ENCODE results near the gene PSMA8.
A peak's percentile ranks its signal among the peaks of the same experiment; 100 is the strongest.

The PSMA8 gene

DNA sequence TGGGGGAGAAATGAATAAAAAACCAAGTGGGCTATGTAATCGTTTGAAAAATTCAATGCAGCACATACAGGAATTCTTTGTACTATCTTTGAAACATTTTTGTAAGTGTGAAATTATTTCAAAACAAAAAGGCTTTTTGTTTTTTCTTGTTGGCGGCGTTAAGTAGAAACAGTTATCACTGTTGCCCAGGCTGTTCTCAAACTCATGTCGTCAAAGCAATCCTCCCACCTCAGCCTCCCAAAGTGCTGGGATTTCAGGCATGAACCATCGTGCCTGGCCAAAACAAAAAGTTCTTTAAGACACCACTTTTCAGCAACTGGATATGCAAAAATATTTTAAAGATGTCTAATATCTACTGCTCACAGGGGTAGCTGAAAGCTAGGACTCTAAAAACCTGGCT lies 48.6 kb upstream of the PSMA8 start:
- POLR2A ChIA-PET: no interaction called here
- H3K4me3 ChIP-seq (ENCODE audit: low read depth, low read length): no peak overlapping the region
- H3K36me3 ChIP-seq (ENCODE audit: control insufficient read depth in 2 of 2, insufficient read depth in 1 of 2, low read length in 2 of 2): peaks cover 17 to 60% of the 10 kb centered on the region in 2 experiments
- TF ChIP-seq HOXD13 (CRISPR knock-in tag; IDR thresholded peaks at IDR 0.05; ENCODE audit: borderline replicate concordance) (no peak), ZNF404 (tag by site-specific recombination; IDR thresholded peaks at IDR 0.05) (no peak), ZNF214 (tag by site-specific recombination; IDR thresholded peaks at IDR 0.05; ENCODE audit: borderline replicate concordance) (no peak)
- TF ChIP-seq, protein P1, sequence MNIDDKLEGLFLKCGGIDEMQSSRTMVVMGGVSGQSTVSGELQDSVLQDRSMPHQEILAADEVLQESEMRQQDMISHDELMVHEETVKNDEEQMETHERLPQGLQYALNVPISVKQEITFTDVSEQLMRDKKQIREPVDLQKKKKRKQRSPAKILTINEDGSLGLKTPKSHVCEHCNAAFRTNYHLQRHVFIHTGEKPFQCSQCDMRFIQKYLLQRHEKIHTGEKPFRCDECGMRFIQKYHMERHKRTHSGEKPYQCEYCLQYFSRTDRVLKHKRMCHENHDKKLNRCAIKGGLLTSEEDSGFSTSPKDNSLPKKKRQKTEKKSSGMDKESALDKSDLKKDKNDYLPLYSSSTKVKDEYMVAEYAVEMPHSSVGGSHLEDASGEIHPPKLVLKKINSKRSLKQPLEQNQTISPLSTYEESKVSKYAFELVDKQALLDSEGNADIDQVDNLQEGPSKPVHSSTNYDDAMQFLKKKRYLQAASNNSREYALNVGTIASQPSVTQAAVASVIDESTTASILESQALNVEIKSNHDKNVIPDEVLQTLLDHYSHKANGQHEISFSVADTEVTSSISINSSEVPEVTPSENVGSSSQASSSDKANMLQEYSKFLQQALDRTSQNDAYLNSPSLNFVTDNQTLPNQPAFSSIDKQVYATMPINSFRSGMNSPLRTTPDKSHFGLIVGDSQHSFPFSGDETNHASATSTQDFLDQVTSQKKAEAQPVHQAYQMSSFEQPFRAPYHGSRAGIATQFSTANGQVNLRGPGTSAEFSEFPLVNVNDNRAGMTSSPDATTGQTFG (tag by site-specific recombination; IDR thresholded peaks at IDR 0.05; ENCODE audit: borderline replicate concordance): no peak
- H3K27ac ChIP-seq (ENCODE audit: extremely low read depth, low read depth, low read length): no peak overlapping the region
- CTCF ChIA-PET: interaction anchor here (0.6 kb wide), 1 partner anchor 16 kb away, joined by 3 read pairs; no protein-coding TSS in a partner anchor
- H3K9me3 ChIP-seq (ENCODE audit: control insufficient read depth, insufficient read depth, low read depth, low read length): no peaks in the 10 kb centered on the region
- peaks cover 9% of the 10 kb centered on the region; the same call in 1 of the 2 replicates for H3K4me1 ChIP-seq (ENCODE audit: control insufficient read depth, insufficient read depth, low read length)

DNA sequence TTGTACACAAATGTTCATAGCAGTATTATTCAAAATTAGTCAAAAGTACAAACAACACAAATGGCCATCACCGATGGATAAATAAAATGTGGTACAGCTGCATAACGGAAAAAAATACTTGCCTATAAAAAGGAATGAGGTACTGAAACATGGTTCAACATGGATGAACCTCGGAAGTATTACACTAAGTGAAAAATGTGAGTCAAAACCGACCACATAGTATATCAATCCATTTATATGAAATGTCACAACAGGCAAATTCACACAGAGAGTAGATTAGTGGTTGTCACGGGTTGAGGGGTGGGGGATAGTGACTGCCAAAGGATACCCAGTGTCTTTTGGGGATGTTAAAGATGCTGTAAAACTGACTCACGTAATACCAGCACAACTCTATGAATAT lies 46.7 kb upstream of the PSMA8 start:
- Histone ChIP-seq H3K4me3 (ENCODE audit: low read depth, low read length) (no peak overlapping the region), H3K36me3 (ENCODE audit: control insufficient read depth in 2 of 2, insufficient read depth in 1 of 2, low read length in 2 of 2) (peaks cover 14 to 49% of the 10 kb centered on the region in 2 experiments), H3K4me1 (ENCODE audit: control insufficient read depth, insufficient read depth, low read length) (peaks cover 9% of the 10 kb centered on the region; the same call in 1 of the 2 replicates), H3K27ac (ENCODE audit: extremely low read depth, low read depth, low read length) (no peak overlapping the region), H3K9me3 (ENCODE audit: control insufficient read depth, insufficient read depth, low read depth, low read length) (no peaks in the 10 kb centered on the region)
- TF ChIP-seq ZNF514 (tag by site-specific recombination; IDR thresholded peaks at IDR 0.05) (no peak), ZNF776 (tag by site-specific recombination; IDR thresholded peaks at IDR 0.05; ENCODE audit: borderline replicate concordance) (no peak), ZNF654 (tag by site-specific recombination; IDR thresholded peaks at IDR 0.05; ENCODE audit: low read depth) (no peak), ZNF561 (tag by site-specific recombination; IDR thresholded peaks at IDR 0.05; ENCODE audit: borderline replicate concordance) (no peak), ZIC2 (tag by site-specific recombination; IDR thresholded peaks at IDR 0.05) (no peak), GFI1B (tag by site-specific recombination; IDR thresholded peaks at IDR 0.05) (no peak), ZNF354C (tag by site-specific recombination; IDR thresholded peaks at IDR 0.05; ENCODE audit: borderline replicate concordance, low read depth) (no peak), ZBTB21 (tag by site-specific recombination; IDR thresholded peaks at IDR 0.05) (no peak), ZNF473 (tag by site-specific recombination; IDR thresholded peaks at IDR 0.05) (no peak)
- ChIA-PET CTCF (interaction anchor here (0.6 kb wide), 1 partner anchor 49 kb away, joined by 4 read pairs; no protein-coding TSS in a partner anchor), POLR2A (no interaction called here)

DNA sequence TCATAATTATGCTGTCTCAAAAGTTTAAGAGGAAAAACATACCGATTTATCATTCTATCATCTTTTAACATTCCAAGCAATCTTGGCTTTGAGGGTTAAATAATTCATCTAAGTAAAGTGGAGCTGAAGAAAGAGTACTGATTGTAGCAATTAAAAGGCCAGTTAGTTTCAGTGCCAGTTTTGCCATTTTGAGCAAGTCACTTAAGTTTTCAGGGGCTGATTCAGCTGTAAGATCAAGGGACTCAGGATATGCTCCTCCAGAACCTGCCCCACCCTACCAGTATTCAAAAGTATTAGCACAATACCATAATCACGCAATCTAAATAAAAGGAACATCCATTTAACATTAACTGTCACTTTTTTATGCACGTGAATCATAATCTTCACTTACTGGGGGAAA lies 45.2 kb upstream of the PSMA8 start:
- peaks cover 13 to 36% of the 10 kb centered on the region in 2 experiments; a peak in 2 of 3 replicates for H3K36me3 ChIP-seq (ENCODE audit: control insufficient read depth in 2 of 2, insufficient read depth in 1 of 2, low read length in 2 of 2)
- H3K9me3 ChIP-seq (ENCODE audit: control insufficient read depth, insufficient read depth, low read depth, low read length): no peaks in the 10 kb centered on the region
- no peak for TF ChIP-seq ZNF558 (tag by site-specific recombination; IDR thresholded peaks at IDR 0.05)
- TF ChIP-seq ZNF830 (tag by site-specific recombination; IDR thresholded peaks at IDR 0.05; ENCODE audit: low read depth): no peak
- TF ChIP-seq ZNF37A (tag by site-specific recombination; IDR thresholded peaks at IDR 0.05): no peak
- no peak for TF ChIP-seq ZNF645 (tag by site-specific recombination; IDR thresholded peaks at IDR 0.05)
- no peak for TF ChIP-seq ZNF302 (tag by site-specific recombination; IDR thresholded peaks at IDR 0.05; ENCODE audit: low read depth)
- TF ChIP-seq ZNF112 (tag by site-specific recombination; IDR thresholded peaks at IDR 0.05): no peak
- TF ChIP-seq ZNF138 (tag by site-specific recombination; IDR thresholded peaks at IDR 0.05; ENCODE audit: borderline replicate concordance): no peak
- H3K4me3 ChIP-seq (ENCODE audit: low read depth, low read length): peak overlapping the region; percentile 4
- peaks cover 9% of the 10 kb centered on the region; the same call in 1 of the 2 replicates for H3K4me1 ChIP-seq (ENCODE audit: control insufficient read depth, insufficient read depth, low read length)
- POLR2A ChIA-PET: interaction anchor here (1.5 kb wide), 1 partner anchor 29 kb away, joined by 3 read pairs; no protein-coding TSS in a partner anchor
- no peak overlapping the region for H3K27ac ChIP-seq (ENCODE audit: extremely low read depth, low read depth, low read length)
- CTCF ChIA-PET: interaction anchor here (0.5 to 0.6 kb wide), 2 partner anchors 71 to 294 kb away, joined by 3 to 5 read pairs; no protein-coding TSS in a partner anchor
